Measurements from ENCODE around the gene OPN3.

Gene OPN3

GRCh38 chr1:241615043-241615974 is 24.9 kb downstream of the OPN3 start:
- DNase-seq (ENCODE audit: low read depth), result no peak

- DNase-seq (ENCODE audit: low read depth), result no peak
Measured at GRCh38 chr1:241614572-241614971, 25.6 kb downstream of the OPN3 start.

GRCh38 chr1:241614144-241614543 is 26.0 kb downstream of the OPN3 start:
- DNase-seq (ENCODE audit: low read depth), result no peak

DNA sequence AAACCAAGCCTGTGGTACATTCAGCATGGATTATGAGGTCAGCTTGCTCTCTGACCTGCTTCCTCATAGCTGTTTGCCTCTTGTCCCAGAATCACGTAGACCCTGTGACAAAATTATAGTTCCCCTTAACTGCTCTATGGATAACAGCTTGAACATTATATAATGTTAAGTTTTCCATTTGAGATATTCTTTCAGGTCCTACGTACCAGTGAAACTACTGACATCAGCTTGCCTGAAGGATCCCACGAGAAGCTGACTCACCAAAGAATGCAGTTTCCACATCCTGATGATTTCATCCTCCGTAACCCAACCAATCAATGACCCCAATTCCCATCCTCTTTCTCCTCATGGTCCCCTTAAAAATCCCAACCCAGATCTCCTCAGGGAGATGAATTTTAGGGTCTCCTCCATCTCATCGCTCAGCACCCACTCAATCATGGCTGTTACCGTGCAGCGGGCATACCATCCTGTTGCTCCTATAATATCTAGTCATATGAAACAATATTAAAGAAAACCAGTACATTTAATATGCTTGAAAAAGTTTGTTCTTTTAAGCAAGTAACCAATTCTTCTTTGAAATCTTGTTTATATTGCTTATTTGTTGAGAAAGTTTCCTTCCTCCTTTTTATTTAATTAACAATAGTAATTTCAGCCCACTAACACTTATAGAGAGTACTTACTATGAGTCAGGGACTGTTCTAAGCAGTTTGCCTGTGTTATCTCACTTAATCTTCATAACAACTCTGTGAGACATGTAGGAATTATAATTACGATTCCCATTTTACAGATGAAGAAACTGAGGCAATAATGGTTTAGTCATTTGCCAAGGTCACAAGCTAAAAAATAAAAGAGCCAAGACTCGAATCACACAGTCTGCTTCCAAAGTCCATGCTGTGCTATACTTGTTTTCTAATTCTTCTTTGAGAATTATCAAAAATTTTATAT is 27.4 kb downstream of the OPN3 start:
- DNase-seq (ENCODE audit: low read depth), result no peak

- no peak for DNase-seq (ENCODE audit: low read depth)
Measured at GRCh38 chr1:241611736-241612135, 28.4 kb downstream of the OPN3 start.

DNA sequence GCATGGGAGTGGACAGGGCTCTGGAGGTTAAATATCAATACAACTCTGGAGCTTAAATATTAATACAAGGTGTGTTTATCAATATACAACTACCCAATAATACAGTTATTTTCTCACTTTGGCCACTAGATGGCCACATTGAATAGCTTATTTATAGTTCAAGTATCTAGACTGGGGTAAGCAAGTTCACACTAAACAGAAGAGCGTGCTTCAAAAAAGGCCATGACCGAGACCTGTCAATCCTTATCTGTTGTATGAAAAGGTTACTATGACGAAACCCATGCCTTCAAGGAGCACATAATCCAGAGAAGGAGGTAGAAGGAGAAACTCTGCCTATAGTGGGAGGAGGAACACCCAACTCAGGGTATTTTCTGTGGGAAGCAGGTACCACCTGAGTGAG is 29.1 kb downstream of the OPN3 start:
- DNase-seq (ENCODE audit: low read depth), result peak; percentile 1

- DNase-seq (ENCODE audit: low read depth), result no peak
Measured at GRCh38 chr1:241610056-241610815, 29.9 kb downstream of the OPN3 start.

GRCh38 chr1:241608379-241609033 is 31.7 kb downstream of the OPN3 start:
- DNase-seq (ENCODE audit: low read depth), result no peak

- no peak for DNase-seq (ENCODE audit: low read depth)
Measured at GRCh38 chr1:241607497-241607896, 32.7 kb downstream of the OPN3 start.

- DNase-seq (ENCODE audit: low read depth), result no peak
Measured at GRCh38 chr1:241606544-241606943, 33.6 kb downstream of the OPN3 start.

- no peak for DNase-seq (ENCODE audit: low read depth)
Measured at GRCh38 chr1:241605146-241605805, 34.9 kb downstream of the OPN3 start.

- no peak for DNase-seq (ENCODE audit: low read depth)
Measured at GRCh38 chr1:241603731-241604245, 36.4 kb downstream of the OPN3 start.

DNA sequence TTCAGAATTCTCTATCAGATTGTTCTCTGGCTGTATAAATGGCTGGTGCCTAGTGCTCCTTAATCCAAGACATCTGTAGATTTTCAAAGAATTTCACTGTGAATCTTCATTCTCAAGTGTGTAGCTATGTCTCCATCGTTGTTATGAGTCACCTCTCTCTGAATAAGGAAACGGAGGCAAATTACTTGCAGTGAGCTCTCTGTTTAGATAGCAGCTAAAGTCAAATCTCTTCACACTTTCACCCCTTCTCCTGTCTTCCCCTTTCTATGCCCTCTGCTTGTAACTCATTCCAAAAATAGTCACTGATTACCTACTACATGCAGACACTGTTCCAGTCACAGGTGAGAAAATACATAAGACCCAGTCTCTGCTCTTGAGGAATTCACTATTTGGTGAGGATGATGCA is 39.7 kb downstream of the OPN3 start:
- no peak for DNase-seq (ENCODE audit: low read depth)

DNA sequence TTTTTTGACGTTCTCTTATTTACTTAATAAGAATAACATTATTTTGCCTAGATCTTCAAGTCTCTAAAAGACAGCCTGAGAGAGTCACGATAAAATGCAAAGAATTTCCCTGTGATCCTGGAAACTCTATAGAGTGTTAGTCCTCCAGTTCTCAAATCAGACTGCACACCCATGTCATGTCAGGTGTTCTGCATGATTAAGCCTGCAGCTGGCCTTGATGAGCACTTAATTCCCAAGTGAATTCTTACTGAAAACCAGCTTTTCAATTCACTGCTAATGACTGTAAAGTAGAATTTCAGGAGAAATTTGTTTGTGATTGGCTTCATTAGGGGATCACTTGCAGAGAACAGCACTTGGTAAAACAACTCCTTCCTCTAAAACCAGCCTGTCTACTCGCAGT is 41.9 kb downstream of the OPN3 start:
- DNase-seq (ENCODE audit: low read depth), result no peak

- no peak for DNase-seq (ENCODE audit: low read depth)
Measured at GRCh38 chr1:241596633-241597032, 43.5 kb downstream of the OPN3 start.

DNA sequence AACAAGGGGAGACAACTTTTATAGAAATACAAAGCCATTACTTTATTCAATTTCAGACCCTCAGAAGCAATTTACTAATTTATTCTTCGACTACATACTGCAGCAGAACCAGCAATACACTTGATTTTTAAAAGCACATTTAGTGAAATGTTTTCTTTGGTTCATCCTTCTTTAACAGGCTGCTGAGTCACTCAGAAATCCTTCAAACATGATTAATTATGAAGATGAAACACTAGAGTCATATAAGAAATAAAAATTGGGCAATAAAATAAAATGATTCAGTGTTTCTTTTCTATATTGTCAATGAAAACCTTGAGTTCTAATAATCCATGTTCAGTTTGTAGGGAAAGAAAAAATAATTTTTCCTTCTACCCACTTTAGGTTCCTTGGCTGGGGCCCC is 47.0 kb downstream of the OPN3 start:
- no peak for DNase-seq (ENCODE audit: low read depth)

DNA sequence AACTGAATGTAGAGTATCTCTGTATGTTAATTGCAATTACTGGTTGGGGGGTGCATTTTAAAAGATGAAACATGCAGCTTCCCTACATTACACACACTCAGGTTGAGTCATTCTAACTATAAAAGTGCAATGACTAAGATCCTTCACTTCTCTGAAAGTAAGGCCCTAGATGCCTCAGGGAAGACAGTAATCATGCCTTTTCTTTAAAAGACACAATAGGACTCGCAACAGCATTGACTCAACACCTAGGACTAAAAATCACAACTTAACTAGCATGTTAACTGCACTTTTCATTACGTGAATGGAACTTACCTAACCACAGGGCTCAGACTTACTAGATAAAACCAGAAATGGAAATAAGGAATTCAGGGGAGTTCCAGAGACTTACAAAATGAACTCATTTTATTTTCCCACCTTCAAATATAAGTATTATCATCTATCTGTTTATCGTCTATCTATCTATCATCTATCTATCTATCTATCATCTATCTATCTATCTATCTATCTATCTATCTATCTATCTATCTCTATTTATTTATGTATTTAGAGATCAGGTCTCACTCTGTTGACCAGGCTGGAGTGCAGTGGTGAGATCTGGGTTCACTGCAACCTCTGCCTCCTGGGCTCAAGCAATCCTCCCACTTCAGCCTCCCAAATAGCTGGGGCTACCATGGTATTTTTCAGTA is 47.8 kb downstream of the OPN3 start:
- no peak for DNase-seq (ENCODE audit: low read depth)

DNA sequence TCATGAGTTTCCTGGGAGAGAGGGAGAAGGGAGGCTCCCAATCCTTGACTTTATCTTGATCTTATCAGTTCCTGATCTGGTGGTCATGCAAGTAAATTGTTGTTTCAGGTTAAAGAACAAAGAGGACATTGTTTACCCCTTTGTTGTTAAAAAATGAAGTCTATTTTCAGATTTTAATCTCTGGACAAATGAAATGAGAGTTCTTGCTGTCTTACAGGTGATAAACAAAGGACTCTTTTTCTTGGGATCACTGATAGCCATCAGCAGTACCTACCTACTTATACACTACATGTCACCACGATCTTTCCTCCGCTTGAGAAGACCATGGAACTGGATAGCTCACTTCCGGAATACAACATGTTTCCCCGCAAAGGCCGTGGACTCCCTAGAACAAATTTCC is 48.4 kb downstream of the OPN3 start:
- no peak for DNase-seq (ENCODE audit: low read depth)

DNA sequence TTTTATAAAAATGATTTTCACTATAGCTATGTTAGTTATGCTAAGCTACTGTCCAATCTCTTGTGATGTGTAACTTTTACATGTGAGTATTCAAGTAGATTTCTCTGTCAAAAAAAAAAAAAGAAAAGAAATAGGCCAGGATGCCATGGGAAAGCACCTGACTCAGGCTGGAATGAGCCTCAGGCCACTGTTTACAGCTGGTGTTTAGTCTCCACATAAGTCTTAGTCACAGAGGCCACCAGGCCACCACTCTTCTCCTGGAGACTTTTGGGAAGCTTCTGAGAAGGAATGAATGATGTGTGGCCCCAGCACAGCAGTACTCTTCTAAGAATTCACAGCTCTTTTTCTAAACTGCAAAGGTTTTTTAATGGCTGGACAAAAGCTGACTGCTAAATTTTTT is 48.9 kb downstream of the OPN3 start:
- no peak for DNase-seq (ENCODE audit: low read depth)

GRCh38 chr1:241590719-241591118 is 49.5 kb downstream of the OPN3 start:
- DNase-seq (ENCODE audit: low read depth), result no peak
